ENCODE results near the gene PALLD.

PALLD gene

GRCh38 chr4:168647646-168648375, 151.0 kb downstream of the PALLD start:
- DNase-seq (ENCODE audit: low read depth in 2 of 2), result no peak

GRCh38 chr4:168648494-168648893, 151.6 kb downstream of the PALLD start:
- DNase-seq (ENCODE audit: low read depth in 2 of 2), result no peak

GRCh38 chr4:168648929-168649328, 152.1 kb downstream of the PALLD start:
- DNase-seq (ENCODE audit: low read depth in 2 of 2), result no peak

GRCh38 chr4:168651374-168651773, 154.5 kb downstream of the PALLD start:
- DNase-seq (ENCODE audit: low read depth in 2 of 2), result no peak

- no peak for DNase-seq (ENCODE audit: low read depth in 2 of 2)
Observed at GRCh38 chr4:168651864-168652263, 155.0 kb downstream of the PALLD start.

GRCh38 chr4:168652755-168653154, 155.9 kb downstream of the PALLD start:
- no peak for DNase-seq (ENCODE audit: low read depth in 2 of 2)

- no peak for DNase-seq (ENCODE audit: low read depth in 2 of 2)
Observed at GRCh38 chr4:168654104-168654847, 157.4 kb downstream of the PALLD start.

- DNase-seq (ENCODE audit: low read depth in 2 of 2), result no peak
Observed at GRCh38 chr4:168654848-168655174, 158.0 kb downstream of the PALLD start.

GRCh38 chr4:168655182-168655581, 158.3 kb downstream of the PALLD start:
- no peak for DNase-seq (ENCODE audit: low read depth in 2 of 2)

- no peak for DNase-seq (ENCODE audit: low read depth in 2 of 2)
Observed at GRCh38 chr4:168656055-168656660, 159.3 kb downstream of the PALLD start.

- no peak for DNase-seq (ENCODE audit: low read depth in 2 of 2)
Observed at GRCh38 chr4:168656946-168657473, 160.2 kb downstream of the PALLD start.

GRCh38 chr4:168658751-168659150, 161.9 kb downstream of the PALLD start:
- no peak for DNase-seq (ENCODE audit: low read depth in 2 of 2)

- DNase-seq (ENCODE audit: low read depth in 2 of 2), result no peak
Observed at GRCh38 chr4:168659741-168660465, 163.1 kb downstream of the PALLD start.

GRCh38 chr4:168662297-168662984, 165.6 kb downstream of the PALLD start:
- no peak for DNase-seq (ENCODE audit: low read depth in 2 of 2)

GRCh38 chr4:168664242-168664891, 167.5 kb downstream of the PALLD start:
- no peak for DNase-seq (ENCODE audit: low read depth in 2 of 2)

GRCh38 chr4:168666531-168666930, 169.7 kb downstream of the PALLD start:
- no peak for DNase-seq (ENCODE audit: low read depth in 2 of 2)

- DNase-seq (ENCODE audit: low read depth in 2 of 2), result no peak
Observed at GRCh38 chr4:168667376-168667775, 170.5 kb downstream of the PALLD start.

GRCh38 chr4:168667921-168668320, 171.1 kb downstream of the PALLD start:
- DNase-seq (ENCODE audit: low read depth in 2 of 2), result no peak

- no peak for DNase-seq (ENCODE audit: low read depth in 2 of 2)
Observed at GRCh38 chr4:168673476-168673875, 176.6 kb downstream of the PALLD start.

GRCh38 chr4:168674077-168674747, 177.4 kb downstream of the PALLD start:
- DNase-seq (ENCODE audit: low read depth in 2 of 2), result no peak
